Neutrophil (primary cell): ENCODE measurements around the gene GZMM.

Experiments used
- H3K27ac ChIP-seq: fragments of 200-600 bp; sonication (generic); 2 replicates; pipeline ENCODE4 v1.5.1; 2016; ENCODE audit warnings: mild to moderate bottlenecking, moderate library complexity
- H3K27me3 ChIP-seq: fragments of 200-600 bp; sonication (generic); 2 replicates; pipeline ENCODE4 v1.6.0; 2016; ENCODE audit warnings: mild to moderate bottlenecking
- H3K36me3 ChIP-seq: fragments of 200-600 bp; sonication (generic); 2 replicates; pipeline ENCODE4 v1.5.1; 2017
- H3K4me1 ChIP-seq, 2 experiments: fragments of 200-600 bp in 1 of 2; sonication (generic) in 1 of 2; 1 replicate in 1 of 2; 2 replicates in 1 of 2; pipeline versions ENCODE4 v1.5.1 to v1.6.1; 2013 to 2016; ENCODE audit warnings: low read depth in 1 of 2, low read length in 1 of 2, mild to moderate bottlenecking in 1 of 2, moderate library complexity in 1 of 2; ENCODE audit not compliant: control insufficient read depth in 1 of 2, insufficient read depth in 1 of 2
- H3K4me3 ChIP-seq, 2 experiments: fragments of 200-600 bp in 1 of 2; sonication (generic) in 1 of 2; 1 replicate in 1 of 2; 2 replicates in 1 of 2; pipeline ENCODE4 v1.5.1; 2013 to 2016; ENCODE audit warnings: low read depth in 1 of 2, low read length in 1 of 2, mild to moderate bottlenecking in 1 of 2, moderate library complexity in 1 of 2
- H3K9me3 ChIP-seq: fragments of 200-600 bp; sonication (generic); 2 replicates; pipeline ENCODE4 v1.5.1; 2016
- CTCF ChIP-seq: fragments of 200-600 bp; sonication (generic); IDR thresholded peaks from 2 replicates; pipeline ENCODE4 v1.5.1; 2016; ENCODE audit warnings: antibody characterized with exemption

The GZMM gene

DNA sequence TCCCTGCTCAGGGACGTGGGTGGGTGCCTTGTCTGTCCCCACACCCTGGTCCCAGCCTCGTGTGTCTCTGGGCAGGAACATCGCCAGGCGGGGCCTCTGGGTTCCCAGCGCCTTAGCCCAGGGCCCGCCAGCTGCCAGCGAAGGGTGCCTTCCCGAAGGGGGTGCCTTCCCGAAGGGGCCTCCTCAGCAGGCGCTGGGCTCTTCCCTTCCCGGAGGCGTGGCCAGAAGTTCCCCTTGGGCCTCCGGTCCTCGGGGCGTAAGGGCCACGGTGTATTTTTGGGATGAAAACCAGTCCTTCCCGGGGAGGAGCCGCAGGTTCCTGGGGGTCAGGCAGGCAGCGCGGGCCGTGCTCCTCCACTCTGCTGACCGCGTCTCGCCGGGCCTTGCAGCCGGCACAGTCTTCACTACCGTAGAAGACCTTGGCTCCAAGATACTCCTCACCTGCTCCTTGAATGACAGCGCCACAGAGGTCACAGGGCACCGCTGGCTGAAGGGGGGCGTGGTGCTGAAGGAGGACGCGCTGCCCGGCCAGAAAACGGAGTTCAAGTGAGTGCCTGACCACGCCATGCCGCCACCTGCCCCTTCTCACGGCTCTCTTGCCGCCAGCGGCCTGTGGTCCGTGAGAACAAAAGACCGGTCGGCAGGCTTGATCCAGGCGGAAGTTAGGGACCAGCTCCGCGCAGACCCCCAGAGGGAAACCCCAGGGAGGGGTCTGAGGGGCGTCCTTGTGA is 35.4 kb downstream of the GZMM start:
- H3K9me3 ChIP-seq, result no peaks in the 10 kb centered on the region
- H3K4me3 ChIP-seq, result no peak overlapping the region
- H3K36me3 ChIP-seq, result peaks cover 67% of the 10 kb centered on the region
- no peak for TF ChIP-seq CTCF
- H3K27me3 ChIP-seq, result no peaks in the 10 kb centered on the region
- H3K4me1 ChIP-seq, result peaks cover 8 to 15% of the 10 kb centered on the region in 2 experiments
- H3K27ac ChIP-seq, result no peak overlapping the region

GRCh38 chr19:579842-580155 is 35.9 kb downstream of the GZMM start:
- no peak for TF ChIP-seq CTCF
- H3K36me3 ChIP-seq, result peaks cover 67% of the 10 kb centered on the region
- peaks cover 4% of the 10 kb centered on the region for H3K27me3 ChIP-seq
- no peaks in the 10 kb centered on the region for H3K9me3 ChIP-seq
- peaks cover 3 to 10% of the 10 kb centered on the region in 2 experiments for H3K4me1 ChIP-seq
- no peak overlapping the region for H3K4me3 ChIP-seq
- H3K27ac ChIP-seq, result no peak overlapping the region

- Histone ChIP-seq H3K4me3 (no peak overlapping the region), H3K27me3 (peaks cover 7% of the 10 kb centered on the region), H3K4me1 (peaks cover 0 to 4% of the 10 kb centered on the region in 2 experiments), H3K9me3 (no peaks in the 10 kb centered on the region), H3K27ac (no peak overlapping the region), H3K36me3 (peaks cover 67% of the 10 kb centered on the region)
- TF ChIP-seq CTCF, result no peak
Measured at GRCh38 chr19:580274-580835, 36.5 kb downstream of the GZMM start.

DNA sequence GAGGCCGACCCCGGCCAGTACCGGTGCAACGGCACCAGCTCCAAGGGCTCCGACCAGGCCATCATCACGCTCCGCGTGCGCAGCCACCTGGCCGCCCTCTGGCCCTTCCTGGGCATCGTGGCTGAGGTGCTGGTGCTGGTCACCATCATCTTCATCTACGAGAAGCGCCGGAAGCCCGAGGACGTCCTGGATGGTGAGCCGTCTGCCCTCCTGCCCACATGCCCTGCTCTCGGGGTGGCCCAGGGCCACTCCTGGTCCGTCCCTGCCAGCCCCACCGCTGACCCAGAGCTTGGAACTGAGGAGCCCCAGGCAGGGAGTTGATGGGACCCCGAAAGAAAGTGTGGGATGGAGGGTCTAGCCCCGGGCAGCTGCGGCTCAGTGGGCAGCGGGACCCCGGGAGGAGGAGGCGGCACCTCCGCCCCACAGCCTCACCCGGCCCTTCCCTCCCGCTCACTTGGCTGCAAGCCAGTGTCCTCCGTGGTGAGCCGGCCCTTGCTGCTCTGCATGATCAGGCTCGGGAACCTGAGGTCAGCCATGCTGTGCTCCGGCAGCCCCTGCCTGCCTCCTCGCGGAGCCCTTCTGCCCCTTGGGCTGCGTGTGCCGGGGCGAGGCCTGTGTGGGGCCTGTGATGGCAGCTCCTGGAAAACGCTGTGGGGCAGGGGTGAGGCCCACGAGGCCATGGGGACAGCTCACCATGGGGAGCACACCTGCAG is 37.7 kb downstream of the GZMM start:
- no peaks in the 10 kb centered on the region for H3K9me3 ChIP-seq
- peaks cover 19% of the 10 kb centered on the region for H3K27me3 ChIP-seq
- no peak for TF ChIP-seq CTCF
- H3K27ac ChIP-seq, result no peak overlapping the region
- H3K4me3 ChIP-seq, result no peak overlapping the region
- H3K36me3 ChIP-seq, result peaks cover 63% of the 10 kb centered on the region
- H3K4me1 ChIP-seq, result no peaks in the 10 kb centered on the region

DNA sequence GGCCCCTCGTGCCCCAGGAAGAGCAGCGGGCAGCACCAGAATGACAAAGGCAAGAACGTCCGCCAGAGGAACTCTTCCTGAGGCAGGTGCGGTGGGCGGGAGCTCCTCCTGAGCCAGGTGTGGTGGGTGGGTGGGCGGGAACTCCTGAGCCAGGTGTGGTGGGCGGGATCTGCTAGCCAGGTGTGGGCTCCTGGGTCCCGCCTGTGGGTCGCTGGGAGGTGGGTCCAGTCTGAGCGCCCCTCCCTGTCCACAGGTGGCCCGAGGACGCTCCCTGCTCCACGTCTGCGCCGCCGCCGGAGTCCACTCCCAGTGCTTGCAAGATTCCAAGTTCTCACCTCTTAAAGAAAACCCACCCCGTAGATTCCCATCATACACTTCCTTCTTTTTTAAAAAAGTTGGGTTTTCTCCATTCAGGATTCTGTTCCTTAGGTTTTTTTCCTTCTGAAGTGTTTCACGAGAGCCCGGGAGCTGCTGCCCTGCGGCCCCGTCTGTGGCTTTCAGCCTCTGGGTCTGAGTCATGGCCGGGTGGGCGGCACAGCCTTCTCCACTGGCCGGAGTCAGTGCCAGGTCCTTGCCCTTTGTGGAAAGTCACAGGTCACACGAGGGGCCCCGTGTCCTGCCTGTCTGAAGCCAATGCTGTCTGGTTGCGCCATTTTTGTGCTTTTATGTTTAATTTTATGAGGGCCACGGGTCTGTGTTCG is 38.8 kb downstream of the GZMM start:
- Histone ChIP-seq H3K36me3 (peaks cover 61% of the 10 kb centered on the region), H3K27ac (no peak overlapping the region), H3K4me3 (no peak overlapping the region), H3K4me1 (no peaks in the 10 kb centered on the region), H3K27me3 (peaks cover 30% of the 10 kb centered on the region), H3K9me3 (no peaks in the 10 kb centered on the region)
- no peak for TF ChIP-seq CTCF
